ENCODE measurements around the gene CBFA2T3. TPM values are rescaled to one million over a fixed set of nuclear protein-coding genes. Genes with fewer than 3 reads are reported as not detected.

Gene CBFA2T3
- total RNA-seq, 1 experiment from 2014 or later: 2.1 TPM

DNA sequence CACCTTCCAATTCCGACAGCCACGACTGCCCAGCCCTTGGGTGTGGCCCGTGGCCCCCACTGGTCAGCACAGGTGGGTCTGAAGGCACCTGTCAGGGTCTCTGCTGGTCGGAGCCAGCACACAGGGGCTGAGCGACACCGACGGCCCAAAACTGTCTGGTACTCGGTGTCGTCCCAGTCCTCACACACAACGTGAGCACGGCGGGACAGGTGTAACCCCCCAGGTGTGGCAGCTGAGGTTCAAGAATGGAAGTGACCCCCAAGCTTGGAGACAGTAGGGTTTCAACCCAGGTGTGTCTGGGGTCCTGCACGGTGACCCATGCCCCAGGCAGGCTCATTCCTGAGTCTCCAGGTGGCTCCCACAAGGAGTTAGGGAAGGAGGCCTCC lies 121.3 kb downstream of the CBFA2T3 start:
- H3K36me3 ChIP-seq (ENCODE audit: control insufficient read depth, insufficient read depth, low read length): 0 out of 2 replicates have a peak, but pooled peaks cover 6% of the 10 kb centered on the region
- CTCF ChIA-PET: no interaction called here
- H3K9me3 ChIP-seq: no peaks in the 10 kb centered on the region
- H3K9me3 Mint-ChIP-seq (ENCODE audit: unreplicated experiment): no peaks in the 10 kb centered on the region
- TF ChIP-seq, protein P1, sequence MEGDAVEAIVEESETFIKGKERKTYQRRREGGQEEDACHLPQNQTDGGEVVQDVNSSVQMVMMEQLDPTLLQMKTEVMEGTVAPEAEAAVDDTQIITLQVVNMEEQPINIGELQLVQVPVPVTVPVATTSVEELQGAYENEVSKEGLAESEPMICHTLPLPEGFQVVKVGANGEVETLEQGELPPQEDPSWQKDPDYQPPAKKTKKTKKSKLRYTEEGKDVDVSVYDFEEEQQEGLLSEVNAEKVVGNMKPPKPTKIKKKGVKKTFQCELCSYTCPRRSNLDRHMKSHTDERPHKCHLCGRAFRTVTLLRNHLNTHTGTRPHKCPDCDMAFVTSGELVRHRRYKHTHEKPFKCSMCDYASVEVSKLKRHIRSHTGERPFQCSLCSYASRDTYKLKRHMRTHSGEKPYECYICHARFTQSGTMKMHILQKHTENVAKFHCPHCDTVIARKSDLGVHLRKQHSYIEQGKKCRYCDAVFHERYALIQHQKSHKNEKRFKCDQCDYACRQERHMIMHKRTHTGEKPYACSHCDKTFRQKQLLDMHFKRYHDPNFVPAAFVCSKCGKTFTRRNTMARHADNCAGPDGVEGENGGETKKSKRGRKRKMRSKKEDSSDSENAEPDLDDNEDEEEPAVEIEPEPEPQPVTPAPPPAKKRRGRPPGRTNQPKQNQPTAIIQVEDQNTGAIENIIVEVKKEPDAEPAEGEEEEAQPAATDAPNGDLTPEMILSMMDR (IDR thresholded peaks at IDR 0.05; ENCODE audit: insufficient read depth in 1 of 2, low read depth in 1 of 2, low read length in 1 of 2, severe bottlenecking in 1 of 2, unreplicated experiment in 1 of 2): no peak
- H3K4me3 ChIP-seq (ENCODE audit: low read depth, low read length): peak overlapping the region; percentile 86
- H3K4me3 Mint-ChIP-seq (ENCODE audit: unreplicated experiment): peak overlapping the region; percentile 95
- no peaks in the 10 kb centered on the region for H3K27me3 Mint-ChIP-seq (ENCODE audit: insufficient read depth, unreplicated experiment)
- peaks cover 18% of the 10 kb centered on the region for H3K4me1 Mint-ChIP-seq (ENCODE audit: low read depth, unreplicated experiment)
- H3K27ac Mint-ChIP-seq (ENCODE audit: unreplicated experiment): peak overlapping the region; percentile 87
- H3K27me3 ChIP-seq (replicated peaks; ENCODE audit: control insufficient read depth, insufficient read depth, low read length): no peaks in the 10 kb centered on the region
- peaks cover 34% of the 10 kb centered on the region for H3K36me3 Mint-ChIP-seq (ENCODE audit: insufficient read depth, unreplicated experiment)
- POLR2A ChIA-PET: no interaction called here
- BruUV-seq (replicated peaks): TSS peak; percentile 25
- no peak for DNase-seq
- intact Hi-C loops (cut with micrococcal nuclease; ENCODE audit: unreplicated experiment): loop anchor here (5.0 kb wide), 1 partner anchor 358 kb away; no protein-coding TSS in a partner anchor
- peaks cover 11% of the 10 kb centered on the region for H3K4me1 ChIP-seq

DNA sequence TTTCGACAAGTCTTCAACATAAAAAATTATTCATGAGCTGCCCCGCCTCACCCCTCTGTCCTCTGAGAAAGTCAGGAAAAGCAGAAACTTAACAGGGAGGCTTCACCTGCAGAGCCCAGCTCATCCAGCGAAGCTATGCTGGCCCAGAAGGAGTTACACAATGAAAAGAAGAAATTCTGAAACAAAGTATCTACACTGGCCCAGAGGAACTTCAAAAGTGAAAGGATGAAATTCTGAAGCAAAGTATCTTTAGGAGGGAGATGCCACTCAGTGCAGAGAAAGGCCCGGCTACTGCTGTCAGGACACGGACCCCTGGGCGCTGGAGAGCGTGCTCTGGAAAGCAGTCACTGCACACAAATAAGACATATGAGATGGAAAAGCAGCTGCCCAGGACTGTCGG lies 121.8 kb downstream of the CBFA2T3 start:
- Histone ChIP-seq H3K36me3 (ENCODE audit: control insufficient read depth, insufficient read depth, low read length) (0 out of 2 replicates have a peak, but pooled peaks cover 4% of the 10 kb centered on the region), H3K9me3 (no peaks in the 10 kb centered on the region), H3K4me3 (ENCODE audit: low read depth, low read length) (no peak overlapping the region), H3K27me3 (replicated peaks; ENCODE audit: control insufficient read depth, insufficient read depth, low read length) (no peaks in the 10 kb centered on the region), H3K4me1 (peaks cover 11% of the 10 kb centered on the region)
- BruUV-seq (replicated peaks): no TSS peak
- no peak for DNase-seq
- POLR2A ChIA-PET: no interaction called here
- CTCF ChIA-PET: no interaction called here
- Mint-ChIP-seq H3K27ac (ENCODE audit: unreplicated experiment) (peak overlapping the region; percentile 87), H3K9me3 (ENCODE audit: unreplicated experiment) (no peaks in the 10 kb centered on the region), H3K27me3 (ENCODE audit: insufficient read depth, unreplicated experiment) (no peaks in the 10 kb centered on the region), H3K4me1 (ENCODE audit: low read depth, unreplicated experiment) (peaks cover 18% of the 10 kb centered on the region), H3K4me3 (ENCODE audit: unreplicated experiment) (peak overlapping the region; percentile 95), H3K36me3 (ENCODE audit: insufficient read depth, unreplicated experiment) (peaks cover 34% of the 10 kb centered on the region)
- TF ChIP-seq, protein P1 (IDR thresholded peaks at IDR 0.05; ENCODE audit: insufficient read depth in 1 of 2, low read depth in 1 of 2, low read length in 1 of 2, severe bottlenecking in 1 of 2, unreplicated experiment in 1 of 2): no peak
- intact Hi-C loops (cut with micrococcal nuclease; ENCODE audit: unreplicated experiment): loop anchor here (5.0 kb wide), 1 partner anchor 358 kb away; no protein-coding TSS in a partner anchor

DNA sequence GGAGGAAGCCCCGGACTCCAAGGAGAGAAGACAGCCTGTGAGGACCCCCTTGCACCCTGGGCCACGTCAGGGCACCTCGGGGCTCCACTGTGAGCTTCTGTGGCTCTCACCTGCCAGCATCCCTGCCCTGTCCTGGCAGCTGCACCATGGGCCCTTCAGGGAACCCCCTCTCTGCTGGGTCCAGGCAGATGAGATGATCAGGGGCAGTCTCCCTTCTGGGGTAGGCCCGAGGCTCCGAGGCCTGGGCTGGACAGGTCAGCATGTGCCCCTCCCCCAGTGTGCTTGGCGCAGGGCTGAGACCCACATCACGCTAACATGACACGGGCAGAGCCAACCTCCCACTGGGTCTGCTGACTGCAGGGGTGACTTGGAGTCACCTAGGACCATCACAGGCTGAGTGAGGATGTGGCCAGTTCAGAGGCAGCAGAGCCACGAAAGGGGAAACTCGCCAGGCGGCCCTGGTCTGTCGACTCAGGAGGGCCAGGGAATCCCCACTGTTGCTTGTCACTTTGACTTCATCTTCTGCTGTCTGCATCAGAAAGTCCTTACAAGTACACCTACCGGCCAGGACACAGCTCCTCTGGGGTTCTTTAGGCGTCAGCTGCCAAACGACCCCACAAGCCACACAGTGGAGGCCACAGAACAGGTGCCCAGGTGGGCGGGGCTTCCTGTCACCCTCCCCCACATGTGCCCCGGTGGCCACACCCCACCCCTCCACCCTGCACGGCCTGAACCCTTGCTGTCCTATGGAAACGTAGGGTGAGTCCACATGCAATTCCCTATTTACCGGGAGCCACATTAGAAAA lies 122.5 kb downstream of the CBFA2T3 start:
- Histone ChIP-seq H3K4me3 (ENCODE audit: low read depth, low read length) (no peak overlapping the region), H3K9me3 (no peaks in the 10 kb centered on the region), H3K27me3 (replicated peaks; ENCODE audit: control insufficient read depth, insufficient read depth, low read length) (no peaks in the 10 kb centered on the region), H3K36me3 (ENCODE audit: control insufficient read depth, insufficient read depth, low read length) (peaks cover 2% of the 10 kb centered on the region; the same call in 1 of the 2 replicates), H3K4me1 (peaks cover 11% of the 10 kb centered on the region)
- H3K36me3 Mint-ChIP-seq (ENCODE audit: insufficient read depth, unreplicated experiment): peaks cover 34% of the 10 kb centered on the region
- CTCF ChIA-PET: no interaction called here
- H3K27me3 Mint-ChIP-seq (ENCODE audit: insufficient read depth, unreplicated experiment): no peaks in the 10 kb centered on the region
- H3K4me3 Mint-ChIP-seq (ENCODE audit: unreplicated experiment): peak overlapping the region; percentile 95
- POLR2A ChIA-PET: no interaction called here
- intact Hi-C loops (cut with micrococcal nuclease; ENCODE audit: unreplicated experiment): loop anchor here (5.0 kb wide), 1 partner anchor 357 kb away; no protein-coding TSS in a partner anchor
- peaks cover 18% of the 10 kb centered on the region for H3K4me1 Mint-ChIP-seq (ENCODE audit: low read depth, unreplicated experiment)
- no peak for DNase-seq
- TF ChIP-seq, protein P1 (IDR thresholded peaks at IDR 0.05; ENCODE audit: insufficient read depth in 1 of 2, low read depth in 1 of 2, low read length in 1 of 2, severe bottlenecking in 1 of 2, unreplicated experiment in 1 of 2): no peak
- no TSS peak for BruUV-seq (replicated peaks)
- H3K9me3 Mint-ChIP-seq (ENCODE audit: unreplicated experiment): no peaks in the 10 kb centered on the region
- H3K27ac Mint-ChIP-seq (ENCODE audit: unreplicated experiment): peak overlapping the region; percentile 87

Data from Caco-2 (cell line).